B cell (primary cell): ENCODE data around the gene GNLY. TPM values are rescaled to one million over a fixed set of nuclear protein-coding genes. Genes with fewer than 3 reads are reported as not detected.

Experiments
- ATAC-seq: fragments of 200-7000 bp; cut with Tn5 transposase; one replicate; pipeline ENCODE4 v1.10.0; 2021; ENCODE audit warnings: low read depth, mild to moderate bottlenecking, moderate number of reproducible peaks, moderate library complexity
- CTCF ChIA-PET: fragments of 350-600 bp; sonication (Branson Sonifier 250); formaldehyde crosslinking; loops from one replicate; lab custom pipeline; 2021; ENCODE audit warnings: antibody characterized with exemption, inconsistent platforms; lab: Charles Lee
- POLR2A ChIA-PET: fragments of 350-600 bp; sonication (Branson Sonifier 250); formaldehyde crosslinking; loops from one replicate; lab custom pipeline; 2021; ENCODE audit warnings: antibody characterized with exemption; lab: Charles Lee
- DNase-seq: peaks from one replicate; pipeline ENCODE4 v3.0.0; 2013
- H2AFZ ChIP-seq: 2 replicates; pipeline ENCODE4 v1.6.1; 2012; ENCODE audit warnings: mild to moderate bottlenecking, low read depth, low read length; ENCODE audit not compliant: insufficient read depth, poor library complexity, severe bottlenecking
- H3K27ac ChIP-seq, 2 donors: 1 replicate in 1 of 2; 2 replicates in 1 of 2; pipeline ENCODE4 v1.5.1; 2012 to 2013; ENCODE audit warnings: low read length in 2 of 2, mild to moderate bottlenecking in 2 of 2, moderate library complexity in 1 of 2
- H3K27me3 ChIP-seq, 4 experiments: fragments of 200-600 bp in 1 of 4; sonication (generic) in 1 of 4; replicated peaks in 1 of 4; 1 replicate in 2 of 4; 2 replicates in 2 of 4; pipeline versions ENCODE4 v1.6.1 to v1.7.0; 2013 to 2016; ENCODE audit warnings: low read length in 3 of 4, mild to moderate bottlenecking in 2 of 4, mixed read lengths in 1 of 4, moderate library complexity in 1 of 4; ENCODE audit not compliant: insufficient read depth in 4 of 4, control insufficient read depth in 3 of 4; ENCODE audit errors: control extremely low read depth in 1 of 4
- H3K36me3 ChIP-seq, 2 experiments: replicated peaks in 1 of 2; 1 replicate in 1 of 2; 2 replicates in 1 of 2; pipeline versions ENCODE4 v1.6.1 to v1.7.1; 2013; ENCODE audit warnings: low read length in 1 of 2; ENCODE audit not compliant: insufficient read depth in 2 of 2, control insufficient read depth in 1 of 2; ENCODE audit errors: control extremely low read depth in 1 of 2, extremely low read depth in 1 of 2
- H3K4me1 ChIP-seq, 2 donors: fragments of 200-600 bp in 1 of 2; sonication (generic) in 1 of 2; 1 replicate in 1 of 2; 2 replicates in 1 of 2; pipeline versions ENCODE4 v1.5.1 to v1.6.1; 2013 to 2017; ENCODE audit warnings: low read length in 2 of 2; ENCODE audit not compliant: control insufficient read depth in 2 of 2, insufficient read depth in 2 of 2
- H3K4me2 ChIP-seq: replicated peaks from 2 replicates; pipeline ENCODE3; 2012; ENCODE audit warnings: mild to moderate bottlenecking, low read depth, low read length; ENCODE audit not compliant: poor library complexity, severe bottlenecking
- H3K4me3 ChIP-seq, 5 experiments: fragments of 200-600 bp in 1 of 5; sonication (generic) in 1 of 5; 1 replicate in 3 of 5; 2 replicates in 2 of 5; pipeline versions ENCODE4 v1.5.1 to v1.7.0; 2011 to 2016; ENCODE audit warnings: low read length in 4 of 5, mild to moderate bottlenecking in 4 of 5, low read depth in 2 of 5, control low read depth in 1 of 5, moderate library complexity in 1 of 5; ENCODE audit not compliant: insufficient read depth in 1 of 5; ENCODE audit errors: control extremely low read depth in 1 of 5, extremely low read depth in 1 of 5
- H3K79me2 ChIP-seq: fragments of 200-600 bp; sonication (generic); one replicate; pipeline ENCODE4 v1.6.0; 2016; ENCODE audit warnings: low read length; ENCODE audit not compliant: control insufficient read depth, insufficient read depth
- H3K9ac ChIP-seq: fragments of 200-600 bp; sonication (generic); 2 replicates; pipeline ENCODE4 v1.6.1; 2017; ENCODE audit warnings: mild to moderate bottlenecking, low read length, moderate library complexity
- H3K9me3 ChIP-seq, 3 donors: one replicate each; pipeline versions ENCODE4 v1.6.1 to v1.7.1; 2013; ENCODE audit warnings: low read length in 2 of 3; ENCODE audit not compliant: control insufficient read depth in 2 of 3, insufficient read depth in 1 of 3; ENCODE audit errors: control extremely low read depth in 1 of 3
- H4K20me1 ChIP-seq: 2 replicates; pipeline ENCODE4 v1.6.0; 2012; ENCODE audit warnings: mild to moderate bottlenecking, low read length; ENCODE audit not compliant: insufficient read depth, control insufficient read depth, poor library complexity, severe bottlenecking
- H3K27ac Mint-ChIP-seq: one replicate; pipeline ENCODE4 v1.8.0; 2021; ENCODE audit warnings: mixed read lengths
- H3K27me3 Mint-ChIP-seq: one replicate; pipeline ENCODE4 v1.8.0; 2021; ENCODE audit warnings: mixed read lengths
- H3K4me1 Mint-ChIP-seq: one replicate; pipeline ENCODE4 v1.8.0; 2021; ENCODE audit warnings: mixed read lengths
- H3K4me3 Mint-ChIP-seq: one replicate; pipeline ENCODE4 v1.8.0; 2021; ENCODE audit warnings: mixed read lengths
- H3K9me3 Mint-ChIP-seq: one replicate; pipeline ENCODE4 v1.8.0; 2022; ENCODE audit warnings: mixed read lengths; ENCODE audit not compliant: insufficient read depth
- CTCF ChIP-seq: fragments of 200-600 bp; IDR thresholded peaks from one replicate; pipeline ENCODE4 v1.8.0; 2022; ENCODE audit warnings: antibody characterized with exemption, mild to moderate bottlenecking
- EZH2 ChIP-seq: IDR thresholded peaks from 2 replicates; pipeline ENCODE4 v1.6.1; 2012; ENCODE audit warnings: borderline replicate concordance, low read depth, mild to moderate bottlenecking, moderate library complexity, low read length; ENCODE audit not compliant: insufficient read depth, poor library complexity, severe bottlenecking
- WGBS: methylation state at CpG from one replicate; pipeline ENCODE4 v1.1.5; 2013; ENCODE audit warnings: missing lambda C conversion rate; ENCODE audit not compliant: insufficient coverage; 5-methylcytosine and 5-hydroxymethylcytosine counted together
- intact Hi-C: fragments of 100-400 bp; cut with micrococcal nuclease; formaldehyde crosslinking; loops from one replicate; pipeline ENCODE4 v1.10.0; 2022
- polyA plus RNA-seq: library from polyadenylated mRNA; depleted of rRNA; stranded (reverse); fragments of >200 nt; gene quantifications from 2 replicates; pipeline ENCODE4 v1.2.3, GENCODE V29; 2012
- total RNA-seq, 2 donors: library from RNA; stranded (reverse); fragments of 120-200 nt in 1 of 2; gene quantifications; 1 replicate in 1 of 2; 2 replicates in 1 of 2; pipeline versions ENCODE4 v1.2.3 to v1.2.4, GENCODE V29; 2013 to 2022

The GNLY gene
- total and polyA plus RNA-seq, 2 donors (not counting 1 experiment from before 2014, with no cell fraction given), result 3.9 to 4.2 TPM

- CTCF ChIA-PET, result interaction anchor here (0.7 to 2.3 kb wide), 7 partner anchors 10 to 109 kb away, joined by 3 to 14 read pairs (median 3); no protein-coding TSS in a partner anchor
Measured at GRCh38 chr2:85718885-85719492, 24.8 kb downstream of the GNLY start.

More at GRCh38 chr2:85718885-85719492, 24.8 kb downstream of the GNLY start:
- no peak for TF ChIP-seq CTCF
- no peak for TF ChIP-seq EZH2
- Histone ChIP-seq H3K36me3 (no peaks in the 10 kb centered on the region), H3K27ac (no peak overlapping the region), H4K20me1 (no peaks in the 10 kb centered on the region), H3K4me2 (no peak overlapping the region), H3K79me2 (no peaks in the 10 kb centered on the region), H3K9me3 (no peaks in the 10 kb centered on the region), H3K4me3 (no peak overlapping the region), H2AFZ (no peak overlapping the region), H3K9ac (no peak overlapping the region), H3K27me3 (peaks cover 0 to 5% (median 2%) of the 10 kb centered on the region in 4 experiments), H3K4me1 (no peaks in the 10 kb centered on the region)
- POLR2A ChIA-PET, result no interaction called here
- 91% methylated on average over 10 of the region's 10 CpGs for WGBS
- Mint-ChIP-seq H3K9me3 (no peaks in the 10 kb centered on the region), H3K27ac (no peak overlapping the region), H3K4me3 (no peak overlapping the region), H3K4me1 (no peaks in the 10 kb centered on the region), H3K27me3 (peaks cover 19% of the 10 kb centered on the region)
- intact Hi-C loops, result no loop called here
- ATAC-seq (no peak), DNase-seq (no peak)
